Inflammatory macrophage treated with lipopolysaccharide for 1 hour (primary cell): ENCODE results near the gene FBXW5.
A peak's percentile ranks its signal among the peaks of the same experiment; 100 is the strongest.

Source experiments
- DNase-seq, 2 donors: peaks; one replicate each; pipeline ENCODE4 v3.0.0-alpha.2; 2020 to 2022

The FBXW5 gene

GRCh38 chr9:136947028-136947891, 2.7 kb upstream of the FBXW5 start:
- DNase-seq, result peak in 1 of 2 donors; percentile 62

- no peak for DNase-seq
These were observed 1.9 kb upstream of the FBXW5 start for GRCh38 chr9:136946228-136947027.

GRCh38 chr9:136945333-136946227, 1.0 kb upstream of the FBXW5 start:
- no peak for DNase-seq

- peak in 1 of 2 donors; percentile 47 for DNase-seq
These were observed 373 bp downstream of the FBXW5 start for GRCh38 chr9:136944212-136944518.

GRCh38 chr9:136943291-136944211, 987 bp downstream of the FBXW5 start:
- peak in 1 of 2 donors; percentile 17 for DNase-seq

GRCh38 chr9:136942881-136943230, 1.7 kb downstream of the FBXW5 start:
- no peak for DNase-seq

GRCh38 chr9:136942112-136942880, 2.2 kb downstream of the FBXW5 start:
- DNase-seq, result no peak

GRCh38 chr9:136941231-136942111, 3.1 kb downstream of the FBXW5 start:
- DNase-seq, result no peak

GRCh38 chr9:136940526-136941230, 3.9 kb downstream of the FBXW5 start:
- no peak for DNase-seq

GRCh38 chr9:136939996-136940525, 4.5 kb downstream of the FBXW5 start:
- DNase-seq, result no peak

GRCh38 chr9:136939431-136939995, 5.0 kb downstream of the FBXW5 start:
- DNase-seq, result no peak

GRCh38 chr9:136937186-136938001, 7.1 kb downstream of the FBXW5 start:
- no peak for DNase-seq

GRCh38 chr9:136936645-136937170, 7.8 kb downstream of the FBXW5 start:
- DNase-seq, result no peak

GRCh38 chr9:136935651-136936050, 8.9 kb downstream of the FBXW5 start:
- peak; percentile 20 to 39 for DNase-seq

GRCh38 chr9:136934277-136934676, 10.3 kb downstream of the FBXW5 start:
- DNase-seq, result no peak

GRCh38 chr9:136931611-136932130, 12.9 kb downstream of the FBXW5 start:
- peak in 1 of 2 donors; percentile 9 for DNase-seq

- DNase-seq, result no peak
These were observed 14.5 kb downstream of the FBXW5 start for GRCh38 chr9:136930014-136930413.
